HepG2 (cell line): ENCODE measurements around the gene EVI5. TPM values are rescaled to one million over a fixed set of nuclear protein-coding genes. Genes with fewer than 3 reads are reported as not detected.

Experiments used
- ATAC-seq: fragments of 200-7000 bp; cut with Tn5 transposase; 3 replicates; pipeline ENCODE4 v1.9.1; 2020; ENCODE audit warnings: mild to moderate bottlenecking, moderate library complexity
- BruUV-seq: library from RNA; stranded (reverse); fragments of 400-500 nt; replicated peaks from 2 replicates; lab custom pipeline; 2021; lab: Mats Ljungman, UMichigan
- CTCF ChIA-PET: fragments of 300-600 bp; formaldehyde crosslinking; extraction: SDS; loops from one replicate; lab custom pipeline; 2021; ENCODE audit warnings: low total read pairs, inconsistent platforms, low intra/inter-chr PET ratio; lab: Yijun Ruan, JAX
- POLR2A ChIA-PET: fragments of 350-600 bp; sonication (Branson Sonifier 250); formaldehyde crosslinking; loops from one replicate; lab custom pipeline; 2020; ENCODE audit warnings: antibody characterized with exemption, inconsistent platforms; lab: Yijun Ruan, JAX
- DNase-seq: peaks from one replicate; pipeline ENCODE4 v3.0.0-alpha.2; 2015; ENCODE audit warnings: low spot score
- FAIRE-seq: peaks from 3 replicates; lab custom pipeline; 2011; peaks lifted over from hg19 to GRCh38; lab: Jason Lieb, UNC
- H2AFZ ChIP-seq: one replicate; pipeline ENCODE4 v1.6.1; 2011; ENCODE audit warnings: low read length, inconsistent platforms
- H3K27ac ChIP-seq: fragments of 300-600 bp; 3 replicates; pipeline ENCODE4 v1.8.0; 2011; ENCODE audit warnings: mixed run types, mild to moderate bottlenecking, mixed read lengths, low read length, inconsistent platforms; ENCODE audit not compliant: insufficient read depth; ENCODE audit errors: extremely low read length
- H3K27me3 ChIP-seq, 2 experiments: fragments of 200-600 bp in 1 of 2; 2 replicates in 1 of 2; 3 replicates in 1 of 2; pipeline versions ENCODE4 v1.6.0 to v1.8.0; 2011; ENCODE audit warnings: low read length in 2 of 2, mild to moderate bottlenecking in 2 of 2, moderate library complexity in 2 of 2, inconsistent platforms in 1 of 2; ENCODE audit not compliant: insufficient read depth in 2 of 2, control insufficient read depth in 1 of 2
- H3K36me3 ChIP-seq, 2 experiments: fragments of 200-600 bp in 1 of 2; replicated peaks in 1 of 2; 2 replicates in 1 of 2; 3 replicates in 1 of 2; pipeline versions ENCODE4 v1.5.1 to v1.8.0; 2011; ENCODE audit warnings: low read length in 2 of 2, inconsistent platforms in 1 of 2; ENCODE audit not compliant: insufficient read depth in 2 of 2, control insufficient read depth in 1 of 2
- H3K4me1 ChIP-seq: 2 replicates; pipeline ENCODE4 v1.5.1; 2012; ENCODE audit warnings: low read length, inconsistent platforms; ENCODE audit not compliant: insufficient read depth
- H3K4me2 ChIP-seq: 2 replicates; pipeline ENCODE4 v1.6.0; 2011; ENCODE audit warnings: low read depth, low read length, inconsistent platforms
- H3K4me3 ChIP-seq, 3 experiments: fragments of 200-600 bp in 1 of 3; sonication (generic), shearing (Covaris generic) in 1 of 3; replicated peaks in 1 of 3; 2 replicates each; pipeline ENCODE4 v1.5.1; 2011 to 2016; ENCODE audit warnings: low read length in 3 of 3, inconsistent platforms in 2 of 3, low read depth in 2 of 3, mild to moderate bottlenecking in 2 of 3, control low read depth in 1 of 3, mixed read lengths in 1 of 3; ENCODE audit not compliant: insufficient read depth in 1 of 3
- H3K79me2 ChIP-seq: one replicate; pipeline ENCODE4 v1.6.1; 2011; ENCODE audit warnings: low read length, inconsistent platforms; ENCODE audit not compliant: insufficient read depth
- H3K9ac ChIP-seq: 2 replicates; pipeline ENCODE4 v1.6.0; 2011; ENCODE audit warnings: mild to moderate bottlenecking, low read depth, low read length, inconsistent platforms; ENCODE audit not compliant: insufficient read depth
- H3K9me3 ChIP-seq: 2 replicates; pipeline ENCODE4 v1.5.1; 2012; ENCODE audit warnings: mild to moderate bottlenecking, low read length
- H4K20me1 ChIP-seq: 2 replicates; pipeline ENCODE4 v1.6.0; 2011; ENCODE audit warnings: inconsistent platforms, mild to moderate bottlenecking, low read length, moderate library complexity; ENCODE audit not compliant: insufficient read depth
- CREM ChIP-seq, 2 experiments: sonication (generic) in 1 of 2; formaldehyde crosslinking in 1 of 2; IDR thresholded peaks; 2 replicates each; pipeline versions ENCODE4 v1.4.0 to v1.6.1; 2016 to 2020; ENCODE audit warnings: antibody characterized with exemption in 1 of 2, mild to moderate bottlenecking in 1 of 2, missing genetic modification reagents in 1 of 2
- DNMT3B ChIP-seq: conservative IDR thresholded peaks from 2 replicates; pipeline ENCODE4 v1.6.1; 2016; ENCODE audit warnings: missing biosample characterization, control low read depth
- GATAD2A ChIP-seq: IDR thresholded peaks from 2 replicates; pipeline ENCODE4 v1.6.1; 2016
- HCFC1 ChIP-seq: fragments of 150-350 bp; IDR thresholded peaks from 2 replicates; pipeline ENCODE4 v1.6.1; 2014; ENCODE audit warnings: low read depth, low read length
- HNRNPL ChIP-seq: fragments of 200-400 bp; formaldehyde crosslinking; IDR thresholded peaks from 2 replicates; pipeline ENCODE4 v1.6.1; 2017; ENCODE audit warnings: mild to moderate bottlenecking, low read depth, low read length
- ISX ChIP-seq: sonication (generic); formaldehyde crosslinking; conservative IDR thresholded peaks from 2 replicates; pipeline ENCODE4 v1.5.0; 2020; ENCODE audit warnings: missing genetic modification reagents
- NFRKB ChIP-seq: fragments of 450-650 bp; IDR thresholded peaks from 2 replicates; pipeline ENCODE4 v1.6.1; 2017
- NR2F6 ChIP-seq, 2 experiments: IDR thresholded peaks; 2 replicates each; pipeline ENCODE4 v1.6.1; 2016; ENCODE audit warnings: antibody characterized with exemption in 1 of 2, mild to moderate bottlenecking in 1 of 2
- SAP130 ChIP-seq: IDR thresholded peaks from 2 replicates; pipeline ENCODE4 v1.6.1; 2016; ENCODE audit warnings: low read depth
- ZNF292 ChIP-seq: sonication (generic); formaldehyde crosslinking; IDR thresholded peaks from 2 replicates; pipeline ENCODE4 v1.8.1; 2022; ENCODE audit warnings: mild to moderate bottlenecking, low read depth, missing genetic modification reagents, borderline replicate concordance
- ZNF335 ChIP-seq: sonication (generic); formaldehyde crosslinking; IDR thresholded peaks from 2 replicates; pipeline ENCODE4 v1.4.0; 2020; ENCODE audit warnings: missing genetic modification reagents
- ZNF839 ChIP-seq: sonication (generic); formaldehyde crosslinking; IDR thresholded peaks from 2 replicates; pipeline ENCODE4 v1.4.0; 2020; ENCODE audit warnings: missing genetic modification reagents, mild to moderate bottlenecking, borderline replicate concordance
- WGBS: methylation state at CpG from one replicate; pipeline ENCODE4 v1.1.6; 2017; ENCODE audit warnings: low lambda C conversion rate; 5-methylcytosine and 5-hydroxymethylcytosine counted together
- in situ Hi-C: cut with HindIII; loops from 2 replicates; pipeline ENCODE4 v1.10.0; 2017; ENCODE audit warnings: low pct_unique_long_range_greater_than_20kb; ENCODE audit not compliant: extremely low pct_ligation_motif_present
- intact Hi-C: fragments of 100-400 bp; cut with micrococcal nuclease; formaldehyde crosslinking; loops from one replicate; pipeline ENCODE4 v1.10.0; 2022; ENCODE audit not compliant: unreplicated experiment
- polyA plus RNA-seq, 8 experiments: library from polyadenylated mRNA; depleted of rRNA in 3 of 8; stranded (reverse) in 7 of 8; unstranded in 1 of 8; fragments of >200 nt; fragmentation: Illumina TruSeq in 4 of 8; extraction: Trizol in 4 of 8; gene quantifications; 2 replicates each; pipeline versions ENCODE4 v1.2.1 to v1.2.3, GENCODE V29; 2011 to 2016; ENCODE audit warnings: low read depth in 4 of 8, missing spikeins in 1 of 8, mixed read lengths in 1 of 8; ENCODE audit not compliant: insufficient read depth in 1 of 8
- total RNA-seq, 5 experiments: library from RNA; depleted of rRNA; stranded (reverse); fragments of >200 nt; fragmentation: Illumina TruSeq; extraction: Trizol; gene quantifications; 2 replicates each; pipeline ENCODE4 v1.2.3, GENCODE V29; 2016; ENCODE audit warnings: low read depth in 1 of 5
- TF ChIP-seq, protein P1 (sequence below): sonication (generic); formaldehyde crosslinking; IDR thresholded peaks from 2 replicates; pipeline ENCODE4 v1.4.0; 2020; ENCODE audit warnings: missing genetic modification reagents, borderline replicate concordance
- TF ChIP-seq, protein P2 (sequence below): sonication (generic); formaldehyde crosslinking; IDR thresholded peaks from 2 replicates; pipeline ENCODE4 v1.4.0; 2020; ENCODE audit warnings: missing genetic modification reagents

The EVI5 gene
- total and polyA plus RNA-seq, 2 of the 13 experiments (the other 11 are each of a cell fraction or from before 2014, with no cell fraction given), result 4.0 to 12.6 TPM

DNA sequence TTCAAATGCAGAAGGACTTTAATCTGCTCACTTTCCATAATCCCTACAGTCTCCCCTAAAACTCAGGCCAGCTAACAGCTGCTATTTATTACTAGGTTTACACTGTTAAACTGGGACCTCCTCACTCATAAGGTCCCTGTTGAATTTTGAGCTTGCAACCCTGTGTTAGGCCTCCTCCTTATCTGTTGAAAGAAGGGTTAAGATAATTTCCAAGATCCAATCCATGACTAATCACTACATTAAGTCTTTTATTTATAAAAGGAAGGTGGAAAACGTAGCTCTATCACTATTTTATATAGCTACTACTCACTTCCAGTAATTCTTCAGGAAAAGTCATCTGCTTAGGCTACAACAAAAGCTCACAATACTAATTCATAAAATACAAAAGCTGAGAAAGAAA is 79.5 kb downstream of the EVI5 start:
- DNase-seq (no peak), FAIRE-seq (no peak), ATAC-seq (no peak)
- Histone ChIP-seq H4K20me1 (no peaks in the 10 kb centered on the region; the same call in 1 of the 2 replicates), H3K9ac (no peak overlapping the region), H3K27me3 (no peaks in the 10 kb centered on the region), H2AFZ (no peak overlapping the region), H3K36me3 (no peaks in the 10 kb centered on the region), H3K4me1 (peaks cover 27% of the 10 kb centered on the region), H3K79me2 (peaks cover 8% of the 10 kb centered on the region), H3K9me3 (no peaks in the 10 kb centered on the region), H3K27ac (no peak overlapping the region), H3K4me3 (no peak overlapping the region), H3K4me2 (no peak overlapping the region)
- ChIA-PET CTCF (no interaction called here), POLR2A (no interaction called here)
- TF ChIP-seq NR2F6 (IDR thresholded peaks at IDR 0.05) (no peak), NR2F6 (CRISPR knock-in tag; IDR thresholded peaks at IDR 0.05) (no peak), GATAD2A (CRISPR knock-in tag) (no peak), HNRNPL (no peak), ISX (no peak), HCFC1 (no peak), ZNF335 (CRISPR knock-in tag) (no peak), ZNF839 (CRISPR knock-in tag) (no peak), NFRKB (no peak), ZNF292 (no peak), DNMT3B (no peak), SAP130 (CRISPR knock-in tag) (no peak), CREM (IDR thresholded peaks at IDR 0.05) (no peak), CREM (CRISPR knock-in tag; IDR thresholded peaks at IDR 0.05) (no peak)
- TF ChIP-seq, protein P1, sequence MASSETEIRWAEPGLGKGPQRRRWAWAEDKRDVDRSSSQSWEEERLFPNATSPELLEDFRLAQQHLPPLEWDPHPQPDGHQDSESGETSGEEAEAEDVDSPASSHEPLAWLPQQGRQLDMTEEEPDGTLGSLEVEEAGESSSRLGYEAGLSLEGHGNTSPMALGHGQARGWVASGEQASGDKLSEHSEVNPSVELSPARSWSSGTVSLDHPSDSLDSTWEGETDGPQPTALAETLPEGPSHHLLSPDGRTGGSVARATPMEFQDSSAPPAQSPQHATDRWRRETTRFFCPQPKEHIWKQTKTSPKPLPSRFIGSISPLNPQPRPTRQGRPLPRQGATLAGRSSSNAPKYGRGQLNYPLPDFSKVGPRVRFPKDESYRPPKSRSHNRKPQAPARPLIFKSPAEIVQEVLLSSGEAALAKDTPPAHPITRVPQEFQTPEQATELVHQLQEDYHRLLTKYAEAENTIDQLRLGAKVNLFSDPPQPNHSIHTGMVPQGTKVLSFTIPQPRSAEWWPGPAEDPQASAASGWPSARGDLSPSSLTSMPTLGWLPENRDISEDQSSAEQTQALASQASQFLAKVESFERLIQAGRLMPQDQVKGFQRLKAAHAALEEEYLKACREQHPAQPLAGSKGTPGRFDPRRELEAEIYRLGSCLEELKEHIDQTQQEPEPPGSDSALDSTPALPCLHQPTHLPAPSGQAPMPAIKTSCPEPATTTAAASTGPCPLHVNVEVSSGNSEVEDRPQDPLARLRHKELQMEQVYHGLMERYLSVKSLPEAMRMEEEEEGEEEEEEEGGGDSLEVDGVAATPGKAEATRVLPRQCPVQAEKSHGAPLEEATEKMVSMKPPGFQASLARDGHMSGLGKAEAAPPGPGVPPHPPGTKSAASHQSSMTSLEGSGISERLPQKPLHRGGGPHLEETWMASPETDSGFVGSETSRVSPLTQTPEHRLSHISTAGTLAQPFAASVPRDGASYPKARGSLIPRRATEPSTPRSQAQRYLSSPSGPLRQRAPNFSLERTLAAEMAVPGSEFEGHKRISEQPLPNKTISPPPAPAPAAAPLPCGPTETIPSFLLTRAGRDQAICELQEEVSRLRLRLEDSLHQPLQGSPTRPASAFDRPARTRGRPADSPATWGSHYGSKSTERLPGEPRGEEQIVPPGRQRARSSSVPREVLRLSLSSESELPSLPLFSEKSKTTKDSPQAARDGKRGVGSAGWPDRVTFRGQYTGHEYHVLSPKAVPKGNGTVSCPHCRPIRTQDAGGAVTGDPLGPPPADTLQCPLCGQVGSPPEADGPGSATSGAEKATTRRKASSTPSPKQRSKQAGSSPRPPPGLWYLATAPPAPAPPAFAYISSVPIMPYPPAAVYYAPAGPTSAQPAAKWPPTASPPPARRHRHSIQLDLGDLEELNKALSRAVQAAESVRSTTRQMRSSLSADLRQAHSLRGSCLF (CRISPR knock-in tag), result no peak
- TF ChIP-seq, protein P2, sequence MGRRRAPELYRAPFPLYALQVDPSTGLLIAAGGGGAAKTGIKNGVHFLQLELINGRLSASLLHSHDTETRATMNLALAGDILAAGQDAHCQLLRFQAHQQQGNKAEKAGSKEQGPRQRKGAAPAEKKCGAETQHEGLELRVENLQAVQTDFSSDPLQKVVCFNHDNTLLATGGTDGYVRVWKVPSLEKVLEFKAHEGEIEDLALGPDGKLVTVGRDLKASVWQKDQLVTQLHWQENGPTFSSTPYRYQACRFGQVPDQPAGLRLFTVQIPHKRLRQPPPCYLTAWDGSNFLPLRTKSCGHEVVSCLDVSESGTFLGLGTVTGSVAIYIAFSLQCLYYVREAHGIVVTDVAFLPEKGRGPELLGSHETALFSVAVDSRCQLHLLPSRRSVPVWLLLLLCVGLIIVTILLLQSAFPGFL (CRISPR knock-in tag), result no peak
- intact Hi-C loops, result no loop called here
- 90% methylated on average over 1 of the region's 1 CpG for WGBS
- in situ Hi-C loops, result no loop called here
- no TSS peak for BruUV-seq
